NT2/D1 (cell line): ENCODE measurements around the gene FMN1.

ENCODE experiments used
- SUZ12 ChIP-seq: IDR thresholded peaks from 2 replicates; pipeline ENCODE4 v1.6.1; 2011; ENCODE audit not compliant: insufficient read length, insufficient read depth; ENCODE audit errors: extremely low read depth
- YY1 ChIP-seq: IDR thresholded peaks from 2 replicates; pipeline ENCODE4 v1.6.1; 2011; ENCODE audit not compliant: insufficient read length, insufficient read depth
- ZNF274 ChIP-seq: IDR thresholded peaks from 2 replicates; pipeline ENCODE4 v1.6.1; 2011; ENCODE audit warnings: mild to moderate bottlenecking, low read depth, low read length

DNA sequence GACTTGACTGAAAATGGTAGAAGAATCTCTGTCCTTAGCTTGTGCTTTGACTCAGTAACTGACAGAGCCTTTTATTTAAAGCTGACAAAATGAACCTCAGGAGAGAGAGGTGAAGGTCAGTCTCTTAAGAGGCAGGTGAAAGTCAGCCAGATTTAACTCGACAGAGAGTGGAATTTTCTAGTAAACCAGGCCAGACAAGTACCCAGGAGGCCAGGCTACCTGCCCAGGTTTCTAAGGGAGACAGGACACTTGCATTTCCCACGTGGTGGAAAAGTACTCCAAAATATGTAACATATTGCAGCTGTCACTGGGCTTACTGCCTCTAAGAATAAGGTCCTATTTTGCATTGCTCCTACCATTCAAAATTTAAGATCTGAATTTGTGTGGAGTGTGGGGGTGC, 167.9 kb downstream of the FMN1 start:
- no peak for TF ChIP-seq ZNF274
- TF ChIP-seq YY1 = no peak
- TF ChIP-seq SUZ12 = no peak
